GM12878 (cell line): ENCODE measurements around the gene MAPKBP1. TPM values are rescaled to one million over a fixed set of nuclear protein-coding genes. Genes with fewer than 3 reads are reported as not detected.

Source experiments
- BHLHE40 ChIP-seq, 2 experiments: fragments of 450-650 bp in 1 of 2; IDR thresholded peaks; 2 replicates each; pipeline ENCODE4 v1.6.1; 2011 to 2017; ENCODE audit warnings: low read depth in 2 of 2, borderline replicate concordance in 1 of 2, improper control_type of control experiment in 1 of 2, low read length in 1 of 2, mild to moderate bottlenecking in 1 of 2
- CBX5 ChIP-seq: sonication (generic); IDR thresholded peaks from 2 replicates; pipeline ENCODE4 v1.6.1; 2016; ENCODE audit warnings: low read depth, moderate library complexity, mild to moderate bottlenecking, inconsistent platforms
- CEBPZ ChIP-seq: fragments of 150-350 bp; IDR thresholded peaks from 2 replicates; pipeline ENCODE4 v1.6.1; 2016; ENCODE audit warnings: low read depth, low read length
- ETV6 ChIP-seq, 2 experiments: fragments of 450-650 bp in 1 of 2; IDR thresholded peaks in 1 of 2; conservative IDR thresholded peaks in 1 of 2; 2 replicates each; pipeline ENCODE4 v1.6.1; 2014; ENCODE audit warnings: antibody characterized with exemption in 1 of 2, borderline replicate concordance in 1 of 2, low read depth in 1 of 2, mild to moderate bottlenecking in 1 of 2, moderate library complexity in 1 of 2
- IKZF2 ChIP-seq, 2 experiments: fragments of 450-650 bp; IDR thresholded peaks; 2 replicates each; pipeline ENCODE4 v1.6.1; 2017; ENCODE audit warnings: mild to moderate bottlenecking in 2 of 2, moderate library complexity in 2 of 2
- MYC ChIP-seq: IDR thresholded peaks from 2 replicates; pipeline ENCODE4 v1.6.1; 2011; ENCODE audit warnings: mild to moderate bottlenecking, low read length, moderate library complexity, inconsistent platforms; ENCODE audit not compliant: insufficient read depth, insufficient replicate concordance, insufficient read length, severe bottlenecking
- NR2C2 ChIP-seq: IDR thresholded peaks from 2 replicates; pipeline ENCODE4 v1.6.1; 2011; ENCODE audit warnings: borderline replicate concordance, low read depth; ENCODE audit not compliant: control insufficient read depth, insufficient read length
- NR2F1 ChIP-seq: fragments of 450-650 bp; conservative IDR thresholded peaks from 2 replicates; pipeline ENCODE4 v1.6.1; 2017; ENCODE audit warnings: mild to moderate bottlenecking
- RAD21 ChIP-seq: IDR thresholded peaks from 2 replicates; pipeline ENCODE4 v1.6.1; 2011; ENCODE audit warnings: mild to moderate bottlenecking, low read depth, low read length, moderate library complexity; ENCODE audit not compliant: insufficient read depth
- REST ChIP-seq: IDR thresholded peaks from 2 replicates; pipeline ENCODE4 v1.6.1; 2012; ENCODE audit warnings: mild to moderate bottlenecking, low read depth, low read length
- SKIL ChIP-seq: fragments of 450-650 bp; IDR thresholded peaks from 2 replicates; pipeline ENCODE4 v1.6.1; 2017; ENCODE audit warnings: mild to moderate bottlenecking, low read depth, inconsistent platforms; ENCODE audit not compliant: poor library complexity, severe bottlenecking
- TCF3 ChIP-seq: IDR thresholded peaks from 2 replicates; pipeline ENCODE4 v1.6.1; 2012; ENCODE audit warnings: low read depth, mild to moderate bottlenecking, low read length, borderline replicate concordance; ENCODE audit not compliant: insufficient read depth
- polyA plus RNA-seq, 11 experiments: library from polyadenylated mRNA; depleted of rRNA in 4 of 11; unstranded in 6 of 11; stranded (reverse) in 5 of 11; fragments of >200 nt; fragmentation: Nextera tagmentation in 4 of 11; fragmentation: Illumina TruSeq in 1 of 11; extraction: Ambion mirVana in 4 of 11; extraction: Trizol in 1 of 11; gene quantifications; 1 replicate in 1 of 11; 2 replicates in 10 of 11; pipeline versions ENCODE4 v1.2.1 to v1.2.3, GENCODE V29; 2011 to 2016; ENCODE audit warnings: inconsistent platforms in 2 of 11, missing spikeins in 2 of 11, low read depth in 1 of 11
- total RNA-seq, 4 experiments: library from RNA; depleted of rRNA in 3 of 4; stranded (reverse); fragments of >200 nt in 3 of 4; fragmentation: Illumina TruSeq in 1 of 4; extraction: Trizol in 1 of 4; gene quantifications; 2 replicates each; pipeline versions ENCODE4 v1.2.1 to v1.2.3, GENCODE V29; 2013 to 2021

The MAPKBP1 gene
- total and polyA plus RNA-seq, 10 of the 15 experiments (the other 5 are each of a cell fraction or from before 2014, with no cell fraction given) = 0.44 to 19.0 (median 7.3) TPM

- TF ChIP-seq REST (no peak), NR2F1 (peak; percentile 95), RAD21 (no peak), SKIL (no peak), MYC (no peak), IKZF2 (IDR thresholded peaks at IDR 0.05) (no peak; a peak in 1 of 4 replicates), CBX5 (no peak), BHLHE40 (IDR thresholded peaks at IDR 0.05; ENCODE audit: borderline replicate concordance in 1 of 2, low read depth in 2 of 2, low read length in 1 of 2) (no peak), CEBPZ (no peak), NR2C2 (no peak), ETV6 (conservative IDR thresholded peaks at IDR 0.05 in 1 of 2, IDR thresholded peaks at IDR 0.05 in 1 of 2; ENCODE audit: borderline replicate concordance in 1 of 2, low read depth in 1 of 2) (no peak), TCF3 (no peak)
Measured at GRCh38 chr15:41798607-41799487, 24.6 kb downstream of the MAPKBP1 start (continued).
